Right hindlimb (tissue), 1 donor: ENCODE results near the gene GAS2.

Experiments
- DNase-seq: peaks from one replicate; pipeline ENCODE4 v3.0.0-alpha.2; 2018

The GAS2 gene

DNA sequence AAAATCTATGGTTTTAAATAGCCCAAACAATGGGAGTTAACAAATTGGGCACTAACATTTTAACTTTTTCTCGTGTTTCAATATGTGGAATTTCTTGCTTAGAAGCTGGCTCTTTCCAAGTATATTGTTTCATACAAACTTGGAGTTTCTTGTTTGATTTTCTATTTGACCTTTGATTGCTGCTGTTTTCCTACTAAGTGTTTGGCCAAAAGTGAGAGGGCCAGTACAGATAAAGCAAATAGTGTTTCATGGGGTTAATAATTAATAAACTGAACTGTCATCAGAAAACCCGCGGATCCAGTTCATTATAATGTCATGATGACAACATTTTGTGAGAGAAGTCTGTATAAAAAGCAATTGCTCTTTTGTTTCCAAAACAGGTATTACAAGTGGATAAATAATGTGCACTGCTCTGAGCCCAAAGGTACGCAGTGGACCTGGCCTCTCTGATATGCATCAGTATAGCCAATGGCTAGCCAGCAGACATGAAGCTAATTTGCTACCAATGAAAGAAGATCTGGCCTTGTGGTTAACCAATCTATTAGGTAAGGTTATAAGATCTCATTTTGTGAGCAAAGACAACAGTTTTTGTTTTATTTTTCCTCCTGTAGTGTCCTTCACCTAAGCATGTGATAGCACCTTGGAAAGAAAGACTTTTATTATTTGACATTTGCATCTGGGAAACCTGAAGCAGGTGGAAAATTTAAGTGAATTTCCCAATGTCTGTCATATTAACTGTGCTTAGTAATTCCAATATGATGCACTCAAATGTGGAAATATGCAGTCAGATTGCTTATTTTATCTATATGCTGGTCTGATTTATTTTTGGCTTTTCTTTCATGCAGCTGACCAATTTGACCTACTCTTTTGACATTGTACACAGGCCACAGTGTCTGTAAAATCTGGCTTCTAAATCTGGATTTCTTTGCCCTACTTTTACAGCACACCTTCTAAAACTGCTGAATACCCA, 8.3 kb downstream of the GAS2 start:
- no peak for DNase-seq

DNA sequence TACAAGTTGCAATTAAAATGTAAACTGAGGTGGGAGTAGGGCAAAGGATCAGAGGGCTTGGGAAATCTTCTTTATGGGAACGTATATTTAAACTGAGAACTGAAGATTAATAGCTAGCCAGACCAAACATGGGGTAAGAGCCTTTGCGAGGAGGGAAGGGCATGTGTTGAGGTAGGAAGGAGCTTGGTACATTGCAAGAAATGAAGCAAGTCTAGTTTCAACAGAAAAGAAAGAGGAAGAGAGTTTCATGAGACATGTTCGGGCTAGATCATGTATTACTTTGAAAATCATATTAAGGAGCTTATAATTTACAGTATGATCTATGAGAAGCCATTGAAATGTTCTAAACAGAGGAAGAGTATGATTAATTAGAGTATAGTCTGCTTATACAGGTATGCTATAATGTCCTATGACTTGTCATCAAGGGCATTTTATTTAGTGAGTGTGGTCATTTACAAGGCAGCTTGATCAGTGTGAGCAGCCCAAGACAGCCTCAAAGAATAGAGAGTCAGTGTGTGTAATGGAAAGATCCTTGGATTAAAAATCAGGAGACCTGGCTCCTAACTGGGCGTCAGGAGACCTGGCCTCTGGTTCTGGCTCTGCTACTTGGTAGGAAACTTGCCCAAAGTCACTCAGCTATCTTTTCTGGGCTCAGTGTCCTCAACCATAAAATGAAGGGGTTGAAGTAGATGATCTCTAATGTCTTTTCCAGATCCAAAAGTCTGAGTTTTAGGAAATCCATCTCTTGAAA, 10.9 kb downstream of the GAS2 start:
- DNase-seq = peak; percentile 58

DNA sequence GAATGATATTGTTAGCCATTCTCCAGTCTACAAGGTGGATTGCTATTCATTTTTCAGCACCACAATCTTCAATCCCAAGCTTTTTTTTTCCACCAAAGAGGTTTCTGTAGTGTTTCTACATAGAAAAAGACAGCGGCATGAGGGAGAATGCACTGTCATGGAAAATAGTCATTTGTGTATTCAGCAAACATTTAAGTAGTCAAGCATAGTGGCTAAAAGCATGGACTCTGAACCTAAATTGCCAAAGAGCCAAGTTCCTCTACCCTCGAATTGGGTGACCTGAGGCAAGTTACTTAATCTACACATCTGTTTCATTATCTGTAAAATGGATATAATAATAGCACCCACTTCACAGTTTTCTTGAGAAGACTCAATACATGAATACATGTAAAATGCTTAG, 14.2 kb downstream of the GAS2 start:
- no peak for DNase-seq

DNA sequence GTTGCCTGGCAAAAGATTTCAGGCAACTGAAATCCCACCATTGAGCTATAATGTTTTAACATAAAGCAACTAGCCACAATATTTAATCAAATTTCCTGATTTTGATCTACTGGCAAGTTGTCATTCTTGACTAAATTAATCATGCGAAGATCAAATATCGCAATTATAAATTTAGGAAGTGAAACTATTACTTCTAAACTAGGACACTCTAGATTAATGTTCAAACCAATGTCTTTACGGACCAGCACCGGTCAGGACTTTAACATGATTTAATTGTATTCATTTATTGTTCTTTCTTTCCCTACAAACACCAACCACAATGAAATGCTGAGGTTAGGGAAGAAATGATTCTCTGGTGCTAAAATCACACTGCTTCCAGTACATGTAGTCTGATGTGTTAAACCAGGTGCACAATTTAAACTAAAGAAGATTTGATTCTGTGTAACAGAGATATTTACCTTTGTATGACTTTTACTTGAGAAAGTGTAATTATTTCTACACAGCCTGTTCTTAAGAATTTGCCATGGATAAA, 14.9 kb downstream of the GAS2 start:
- DNase-seq = no peak

GRCh38 chr11:22684082-22684481, 17.7 kb downstream of the GAS2 start:
- no peak for DNase-seq

- no peak for DNase-seq
These were observed 18.7 kb downstream of the GAS2 start for GRCh38 chr11:22685111-22685510.

- no peak for DNase-seq
These were observed 22.5 kb downstream of the GAS2 start for GRCh38 chr11:22688914-22689313.

DNA sequence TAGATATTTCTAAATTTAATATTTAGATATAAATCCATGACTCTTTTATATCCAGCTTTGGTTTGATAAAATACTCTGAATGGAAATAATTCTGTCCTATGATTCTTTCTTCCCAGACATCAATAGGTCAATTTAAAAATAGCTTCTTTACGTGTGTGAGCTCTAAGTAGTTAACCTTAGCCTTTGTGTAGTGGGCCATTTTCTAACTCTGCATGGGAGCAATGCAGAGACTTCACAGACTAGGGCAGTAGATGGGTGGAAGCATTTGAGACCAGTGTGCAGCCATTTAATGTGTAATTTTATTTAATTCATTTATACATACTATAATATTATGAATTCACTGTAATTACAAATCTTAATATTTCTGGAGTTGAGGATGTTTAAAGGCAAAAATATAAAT, 23.8 kb downstream of the GAS2 start:
- no peak for DNase-seq

DNA sequence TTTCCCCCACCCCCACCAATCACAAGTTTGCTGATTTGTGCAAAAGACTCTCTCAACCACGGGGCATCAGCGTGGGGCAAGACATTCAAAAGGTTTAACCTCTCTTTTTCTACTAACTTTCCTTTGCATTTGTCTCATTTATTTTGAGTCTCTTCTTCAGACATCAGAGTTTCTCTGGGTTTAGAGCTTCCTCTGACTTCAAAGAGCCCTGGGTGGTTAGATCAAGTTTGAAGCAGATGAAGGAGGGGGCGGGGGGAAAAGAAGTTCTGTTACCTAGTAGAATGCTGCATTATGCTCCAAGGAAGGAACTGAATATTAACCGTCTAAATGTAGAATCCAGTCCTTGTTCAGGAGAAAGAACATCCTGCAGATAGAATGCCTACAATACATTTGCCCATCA, 24.5 kb downstream of the GAS2 start:
- no peak for DNase-seq

- DNase-seq = no peak
These were observed 33.0 kb downstream of the GAS2 start for GRCh38 chr11:22699388-22699787.

GRCh38 chr11:22702031-22702430, 35.6 kb downstream of the GAS2 start:
- no peak for DNase-seq

DNA sequence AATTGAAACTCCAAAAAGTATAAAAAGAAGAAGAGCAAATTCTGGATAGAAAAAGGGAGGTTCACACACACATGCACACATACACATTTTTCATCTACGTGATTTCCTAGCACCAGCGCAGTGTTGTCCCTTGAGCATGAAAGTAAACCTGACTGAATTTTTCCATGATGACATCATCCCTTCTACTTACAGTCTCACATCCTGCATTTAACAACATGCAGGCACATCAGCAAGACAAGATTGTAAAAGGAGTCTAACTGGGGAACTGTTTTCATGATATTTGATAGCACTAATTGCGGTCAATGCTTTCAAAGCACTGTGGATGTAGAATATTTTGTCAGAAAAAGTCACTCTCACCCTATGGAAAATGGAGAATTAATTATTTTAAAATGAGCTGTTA, 36.6 kb downstream of the GAS2 start:
- peak; percentile 61 for DNase-seq

GRCh38 chr11:22703591-22703990, 37.2 kb downstream of the GAS2 start:
- no peak for DNase-seq

GRCh38 chr11:22707119-22707899, 40.9 kb downstream of the GAS2 start:
- no peak for DNase-seq

GRCh38 chr11:22711071-22711770, 44.8 kb downstream of the GAS2 start:
- DNase-seq = peak; percentile 24

GRCh38 chr11:22711880-22712279, 45.5 kb downstream of the GAS2 start:
- DNase-seq = no peak

- DNase-seq = no peak
These were observed 46.9 kb downstream of the GAS2 start for GRCh38 chr11:22713336-22713735.

- DNase-seq = no peak
These were observed 49.6 kb downstream of the GAS2 start for GRCh38 chr11:22715971-22716370.

GRCh38 chr11:22720457-22720856, 54.0 kb downstream of the GAS2 start:
- DNase-seq = no peak

DNA sequence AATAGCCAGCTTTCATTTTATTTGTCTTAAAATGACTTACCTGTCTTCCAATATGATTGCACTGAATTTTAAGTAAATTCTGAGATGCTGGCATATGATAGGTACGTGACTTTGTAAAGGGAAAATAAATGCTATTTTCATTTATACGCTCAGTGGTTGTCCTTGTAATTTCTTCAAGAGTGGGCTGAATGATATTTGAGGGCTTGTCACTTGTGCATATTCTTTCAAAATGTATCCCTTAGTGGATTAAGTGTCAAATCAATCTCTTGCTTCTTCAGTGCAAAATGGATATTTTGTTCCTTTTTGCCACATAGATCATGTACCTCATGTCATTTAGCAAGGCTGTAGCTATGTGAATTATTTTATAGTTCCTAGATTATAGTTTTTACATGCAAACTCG, 56.9 kb downstream of the GAS2 start:
- DNase-seq = no peak

- DNase-seq = no peak
These were observed 58.7 kb downstream of the GAS2 start for GRCh38 chr11:22725079-22725478.
